HG02981 (cell line): ENCODE measurements around the gene RTP3.
A peak's percentile ranks its signal among the peaks of the same experiment; 100 is the strongest.
"Not testable (repeated sequence)": the region's sequence is repeated elsewhere in the genome, so short reads cannot be mapped to it uniquely, and the experiment has no call there.

Experiments used
- ATAC-seq: cut with Tn5 transposase; IDR thresholded peaks from one replicate; pipeline ENCODE4 v1.9.1; 2021; ENCODE audit warnings: mild to moderate bottlenecking, moderate library complexity; ENCODE audit not compliant: unreplicated experiment

RTP3 gene

GRCh38 chr3:46516521-46516920, 18.7 kb downstream of the RTP3 start:
- ATAC-seq, result no peak

DNA sequence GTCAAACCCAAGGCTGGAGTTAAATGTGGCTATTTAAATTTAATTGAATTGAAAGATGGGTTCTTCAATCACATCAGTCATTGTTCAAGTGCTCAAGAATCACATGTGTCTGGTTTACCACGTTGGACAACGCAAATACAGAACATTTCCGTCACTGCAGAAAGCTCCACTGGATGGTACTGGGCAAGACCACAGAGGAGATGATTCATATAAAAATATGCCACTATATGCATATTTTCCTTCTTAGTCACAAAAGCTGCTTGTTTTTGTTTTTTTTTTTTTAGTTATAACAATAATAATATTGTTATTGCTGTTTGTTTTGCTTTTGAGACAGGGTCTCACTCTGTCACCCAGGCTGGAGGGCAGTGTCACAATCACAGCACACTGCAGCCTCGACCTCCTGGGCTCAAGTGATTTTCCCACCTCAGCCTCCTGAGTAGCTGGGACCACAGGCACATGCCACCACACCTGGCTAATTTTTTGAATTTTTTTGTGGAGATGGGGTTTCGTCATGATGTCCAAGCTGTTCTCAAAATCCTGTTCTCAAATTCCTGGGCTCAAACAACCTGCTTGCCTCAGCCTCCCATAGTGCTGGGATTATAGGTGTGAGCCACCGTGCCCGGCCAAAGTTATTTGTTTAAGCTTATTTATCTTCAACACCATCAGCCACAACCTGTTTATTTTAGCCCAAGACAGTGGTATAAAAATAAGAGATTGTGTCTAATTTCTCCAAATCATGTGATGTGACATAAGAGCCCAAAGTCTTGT, 19.4 kb downstream of the RTP3 start:
- no peak for ATAC-seq

DNA sequence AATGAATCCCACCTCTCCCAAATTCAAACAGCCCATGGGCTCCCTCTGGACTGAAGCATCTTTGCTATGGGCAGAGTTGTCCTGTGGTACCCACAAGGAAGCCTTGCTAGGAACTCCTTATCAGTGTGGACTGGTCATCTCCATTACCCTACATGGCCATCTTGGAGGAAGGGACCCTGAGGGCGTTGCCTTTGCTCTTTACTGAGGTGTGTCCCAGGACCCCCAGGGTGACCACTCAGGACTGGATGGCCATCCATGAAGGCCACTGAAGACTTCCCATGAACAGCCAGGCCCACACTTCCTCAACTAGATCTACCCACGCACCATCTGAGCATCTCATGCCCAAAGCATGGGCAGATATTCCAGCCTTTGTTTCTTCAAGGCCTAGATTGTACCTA, 20.0 kb downstream of the RTP3 start:
- no peak for ATAC-seq

DNA sequence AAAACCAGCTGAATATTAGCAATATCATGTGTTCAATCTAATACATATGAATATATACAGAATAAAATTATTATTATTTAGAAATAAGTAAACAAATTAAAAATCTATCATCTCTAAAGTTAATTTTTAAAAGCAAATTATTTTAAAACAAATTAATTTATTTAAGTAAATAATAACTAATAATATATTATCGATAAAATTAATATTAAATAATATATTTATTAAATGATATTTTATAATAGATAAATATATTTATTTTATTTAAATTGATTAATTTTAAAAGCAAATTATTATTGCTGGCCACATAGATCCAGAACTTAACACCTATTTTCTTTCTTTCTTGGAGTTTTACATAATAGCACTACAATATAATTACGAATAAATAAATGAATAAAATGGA, 22.2 kb downstream of the RTP3 start:
- no peak for ATAC-seq

GRCh38 chr3:46520531-46520930, 22.8 kb downstream of the RTP3 start:
- no peak for ATAC-seq

DNA sequence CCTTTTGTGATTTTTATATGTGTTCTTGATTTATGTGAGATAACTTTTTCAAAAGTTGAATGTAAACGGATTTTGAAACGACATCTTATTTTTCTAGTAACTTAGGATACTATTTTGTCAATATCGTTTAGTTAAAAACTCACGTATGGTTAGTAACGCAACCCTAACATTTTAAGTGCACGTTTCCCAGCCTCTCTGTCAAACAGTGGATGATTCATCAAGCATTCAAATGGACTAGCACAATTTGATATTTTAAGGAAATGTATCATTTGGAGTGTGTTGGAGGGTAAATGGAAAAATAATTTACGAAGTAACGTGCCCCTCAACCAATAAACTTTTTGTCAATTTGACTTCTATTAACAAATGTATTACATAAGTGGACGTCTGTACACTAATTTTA, 23.3 kb downstream of the RTP3 start:
- no peak for ATAC-seq

DNA sequence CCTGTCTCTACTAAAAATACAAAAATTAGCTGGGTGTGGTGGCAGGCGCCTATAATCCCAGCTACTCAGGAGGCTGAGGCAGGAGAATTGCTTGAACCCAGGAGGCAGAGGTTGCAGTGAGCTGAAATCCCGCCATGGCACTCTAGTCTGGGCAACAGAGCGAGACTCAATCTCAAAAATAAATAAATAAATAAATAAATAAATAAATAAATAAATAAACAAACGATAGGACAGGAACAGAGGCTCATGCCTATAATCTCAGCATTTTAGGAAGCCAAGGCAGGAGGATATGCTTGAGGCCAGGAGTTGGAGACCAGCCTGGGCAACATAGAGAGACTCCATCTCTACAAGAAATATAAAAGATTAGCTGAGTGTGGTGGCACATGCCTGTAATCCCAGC, 24.4 kb downstream of the RTP3 start:
- ATAC-seq, result not testable (repeated sequence)

- ATAC-seq, result no peak
Observed at GRCh38 chr3:46523556-46523955, 25.8 kb downstream of the RTP3 start.

- ATAC-seq, result no peak
Observed at GRCh38 chr3:46524008-46524407, 26.2 kb downstream of the RTP3 start.

DNA sequence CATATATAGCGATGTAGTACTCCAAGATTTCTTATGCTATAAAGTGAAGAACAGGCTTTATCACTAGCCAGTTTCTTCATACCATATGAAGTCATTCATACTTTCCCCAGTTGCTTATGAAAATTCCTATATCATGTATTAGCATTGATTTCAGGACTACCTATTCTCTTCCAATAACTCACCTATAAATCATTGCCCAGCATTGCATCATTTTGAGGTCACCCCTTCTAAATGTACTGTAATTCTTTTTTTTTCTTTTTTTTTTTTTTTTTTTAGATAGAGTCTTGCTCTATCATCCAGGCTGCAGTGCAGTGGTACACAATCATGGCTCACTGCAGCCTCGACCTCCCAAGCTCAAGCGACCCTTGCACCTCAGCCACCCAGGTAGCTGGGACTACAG, 27.1 kb downstream of the RTP3 start:
- ATAC-seq, result no peak

- no peak for ATAC-seq
Observed at GRCh38 chr3:46527239-46527638, 29.5 kb downstream of the RTP3 start.

DNA sequence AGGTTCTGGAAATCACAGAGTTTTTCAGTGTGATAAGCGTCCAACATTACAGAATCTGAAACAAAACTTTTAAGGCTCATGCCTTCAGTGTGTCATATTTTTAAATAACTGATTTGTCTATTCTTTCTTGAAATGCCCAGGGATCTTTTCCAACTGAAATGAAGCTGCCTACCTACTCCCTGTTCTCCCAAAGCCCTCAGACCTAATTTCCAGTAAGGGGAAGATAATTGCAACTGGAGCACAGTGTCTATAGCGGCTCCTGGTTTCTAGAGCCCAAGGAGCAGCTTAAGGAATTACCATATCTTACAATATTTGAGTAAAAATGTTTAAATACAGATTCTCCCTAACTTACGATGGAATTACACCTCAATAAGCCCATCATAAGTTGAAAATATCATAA, 35.3 kb downstream of the RTP3 start:
- no peak for ATAC-seq

DNA sequence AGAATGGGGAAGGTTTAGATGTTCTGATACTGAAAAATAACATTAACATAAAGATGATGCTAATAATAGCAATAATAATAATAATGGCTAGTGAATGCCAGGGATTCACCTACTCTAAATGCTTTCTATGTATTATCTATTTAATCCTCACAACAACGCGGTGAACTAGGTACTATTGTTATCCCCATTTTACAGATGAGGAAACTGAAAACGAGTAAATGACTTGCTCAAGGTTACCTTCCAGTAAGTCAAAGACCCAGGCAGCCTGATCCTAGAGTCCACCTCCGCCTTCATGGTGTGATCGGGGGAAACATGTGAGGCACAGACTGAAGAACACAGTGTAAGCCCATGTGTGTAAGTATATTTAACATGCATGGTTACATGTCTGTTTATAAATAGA, 38.0 kb downstream of the RTP3 start:
- ATAC-seq, result no peak

DNA sequence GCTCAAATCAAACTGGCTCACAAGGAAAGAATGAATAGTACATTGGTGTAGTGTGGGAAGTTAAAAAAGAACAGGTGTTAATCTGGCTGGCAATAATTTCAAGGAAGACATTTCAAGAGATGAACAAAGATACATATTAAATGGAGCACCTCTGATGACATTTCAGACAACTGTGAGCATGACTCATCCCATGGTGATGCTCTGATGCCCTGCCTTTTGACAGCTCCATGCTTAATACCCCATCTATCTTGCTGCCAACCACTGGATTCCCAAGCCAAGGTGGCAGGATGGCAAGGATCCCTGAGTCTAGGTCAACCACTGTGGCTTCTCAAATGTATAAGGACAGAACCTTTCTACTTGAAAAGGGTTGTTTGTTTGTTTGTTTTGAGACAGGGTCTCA, 39.0 kb downstream of the RTP3 start:
- ATAC-seq, result no peak

DNA sequence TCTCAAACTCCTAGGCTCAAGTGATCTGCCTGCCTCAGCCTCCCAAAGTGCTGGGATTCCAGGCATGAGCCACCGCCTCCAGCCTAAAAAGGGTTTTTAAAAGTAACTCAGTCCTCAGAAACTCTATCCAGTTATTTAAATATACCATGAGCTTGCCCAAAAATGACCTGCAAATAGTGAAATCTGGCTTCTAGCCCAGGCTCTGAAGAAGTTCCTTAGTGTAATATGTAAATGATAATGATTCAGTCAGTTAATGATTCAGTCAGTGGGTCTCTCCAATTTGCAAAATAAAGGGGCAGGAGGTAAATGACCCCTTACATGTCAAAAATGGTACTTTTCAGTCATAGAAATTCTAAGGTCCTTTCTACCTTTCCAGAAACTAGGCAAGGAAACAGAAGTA, 39.5 kb downstream of the RTP3 start:
- ATAC-seq, result no peak

- no peak for ATAC-seq
Observed at GRCh38 chr3:46537779-46538178, 40.0 kb downstream of the RTP3 start.

DNA sequence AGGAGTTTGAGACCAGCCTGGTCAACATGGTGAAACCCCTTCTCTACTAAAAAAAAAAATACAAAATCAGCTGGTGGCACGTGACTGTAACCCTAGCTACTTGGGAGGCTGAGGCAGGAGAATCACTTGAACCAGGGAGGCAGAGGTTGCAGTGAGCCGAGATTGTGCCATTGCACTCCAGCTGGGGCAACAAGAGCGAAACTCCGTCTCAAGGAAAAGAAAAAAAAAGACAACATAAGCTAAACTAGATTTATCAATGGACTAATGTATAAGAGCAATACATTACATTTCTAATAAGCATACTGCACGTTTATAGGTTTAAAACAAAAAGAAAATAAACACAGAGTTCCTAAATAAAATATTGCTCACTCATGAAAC, 40.6 kb downstream of the RTP3 start:
- not testable (repeated sequence) for ATAC-seq

GRCh38 chr3:46538803-46539442, 41.1 kb downstream of the RTP3 start:
- peak; percentile 75 for ATAC-seq

DNA sequence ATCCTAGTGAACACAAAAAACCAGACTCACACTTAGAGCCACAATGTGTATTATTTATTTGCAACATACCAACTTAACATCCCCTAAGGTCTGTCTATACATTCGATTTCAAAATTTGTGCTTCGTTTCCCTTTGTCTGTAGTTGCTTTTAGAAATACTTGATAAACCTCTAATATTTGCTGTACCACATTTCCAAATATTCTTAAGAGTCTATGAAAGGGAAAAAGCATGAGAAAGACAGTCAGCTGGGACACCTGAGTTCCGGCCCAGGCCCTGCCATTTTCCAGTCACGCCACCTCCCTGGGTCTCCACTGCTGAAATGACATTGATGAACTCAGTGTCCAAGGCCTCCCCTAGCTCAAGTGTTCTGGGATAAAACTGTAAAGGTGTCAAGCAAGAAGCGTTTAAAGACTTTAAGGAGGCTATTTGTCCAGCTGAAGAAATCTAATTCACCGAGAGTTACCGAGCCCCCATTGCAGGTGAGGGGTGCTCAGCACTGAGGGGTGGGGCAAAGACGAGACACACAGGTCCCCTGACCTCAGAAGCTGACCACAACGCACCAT, 41.7 kb downstream of the RTP3 start:
- ATAC-seq, result no peak

- no peak for ATAC-seq
Observed at GRCh38 chr3:46540550-46540949, 42.8 kb downstream of the RTP3 start.

DNA sequence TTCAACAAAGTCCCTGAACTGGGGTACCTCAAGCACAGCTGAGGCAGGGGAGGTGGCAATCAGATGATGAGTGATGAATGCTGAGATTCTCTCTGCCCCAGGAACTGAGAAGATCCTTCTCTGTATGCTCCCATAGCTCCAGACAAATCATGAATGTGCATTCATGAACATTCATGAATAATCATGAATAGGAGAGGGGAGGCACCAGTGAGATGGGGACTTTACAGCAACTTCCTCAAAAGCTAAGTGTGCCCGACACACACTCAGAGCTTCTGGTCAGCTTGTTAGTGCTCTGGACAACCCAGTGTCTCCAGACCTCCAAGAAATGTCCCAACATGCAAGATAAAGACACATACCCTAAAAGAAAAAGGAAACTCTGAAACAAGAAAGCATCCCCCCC, 44.1 kb downstream of the RTP3 start:
- no peak for ATAC-seq

DNA sequence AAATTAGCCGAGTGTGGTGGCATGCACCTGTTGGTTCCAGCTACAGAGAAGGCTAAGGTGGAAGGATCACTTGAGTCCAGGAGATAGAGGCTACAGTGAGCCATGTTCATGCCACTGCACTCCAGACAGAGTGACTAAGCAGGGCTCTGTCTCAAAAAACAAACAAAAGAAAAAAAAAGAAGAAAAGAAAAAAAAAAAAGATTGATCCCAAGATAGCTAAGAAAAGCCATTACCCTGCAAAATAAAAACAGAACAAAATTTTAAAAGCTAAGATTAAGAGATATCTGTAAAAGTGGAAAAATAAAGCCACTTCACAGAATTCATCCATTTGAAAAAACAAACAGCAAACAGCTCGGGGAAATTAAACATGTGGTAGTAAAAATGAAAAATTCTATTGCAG, 44.6 kb downstream of the RTP3 start:
- no peak for ATAC-seq
